Heart left ventricle (tissue), 16 donors: Measurements from ENCODE around the gene CTAGE9. TPM values are rescaled to one million over a fixed set of nuclear protein-coding genes. Genes with fewer than 3 reads are reported as not detected.

Experiments
- ATAC-seq, 4 donors: fragments of 200-7000 bp; cut with Tn5 transposase; one replicate each; pipeline ENCODE4 v1.9.1; 2020 to 2022; ENCODE audit warnings: moderate library complexity in 4 of 4, mild to moderate bottlenecking in 3 of 4, moderate number of reproducible peaks in 1 of 4
- DNase-seq, 5 donors: peaks; one replicate each; pipeline ENCODE4 v3.0.0-alpha.2; 2020
- H3K27ac ChIP-seq, 12 donors: fragments of 200-600 bp; sonication (generic) in 4 of 12; one replicate each; pipeline versions ENCODE4 v1.5.0 to v1.8.0; 2016 to 2022; ENCODE audit warnings: mild to moderate bottlenecking in 2 of 12
- H3K27me3 ChIP-seq, 9 donors: fragments of 200-600 bp; sonication (generic) in 2 of 9; one replicate each; pipeline versions ENCODE4 v1.5.1 to v1.8.0; 2016 to 2022; ENCODE audit warnings: mild to moderate bottlenecking in 3 of 9
- H3K36me3 ChIP-seq, 9 donors: fragments of 200-600 bp; sonication (generic) in 2 of 9; one replicate each; pipeline versions ENCODE4 v1.5.0 to v1.8.0; 2018 to 2022; ENCODE audit warnings: mild to moderate bottlenecking in 2 of 9
- H3K4me1 ChIP-seq, 12 donors: fragments of 200-600 bp; sonication (generic) in 4 of 12; one replicate each; pipeline versions ENCODE4 v1.5.0 to v1.8.0; 2016 to 2022; ENCODE audit warnings: mild to moderate bottlenecking in 3 of 12
- H3K4me3 ChIP-seq, 12 donors: fragments of 200-600 bp; sonication (generic) in 4 of 12; one replicate each; pipeline versions ENCODE4 v1.5.0 to v1.8.0; 2017 to 2022; ENCODE audit warnings: mild to moderate bottlenecking in 9 of 12, moderate library complexity in 4 of 12
- H3K9me3 ChIP-seq, 12 donors: fragments of 200-600 bp; sonication (generic) in 4 of 12; one replicate each; pipeline versions ENCODE4 v1.5.0 to v1.8.0; 2016 to 2022; ENCODE audit warnings: mild to moderate bottlenecking in 1 of 12
- POLR2A ChIP-seq, 2 donors: fragments of 450-650 bp; IDR thresholded peaks; one replicate each; pipeline ENCODE4 v1.6.1; 2017; ENCODE audit warnings: antibody characterized with exemption in 2 of 2, mild to moderate bottlenecking in 2 of 2, moderate library complexity in 2 of 2
- WGBS, 4 donors: extraction: QIAGEN DNeasy Blood & Tissue Kit in 2 of 4; methylation state at CpG; one replicate each; pipeline versions ENCODE4 v1.1.5 to v1.1.7; 2013 to 2018; 5-methylcytosine and 5-hydroxymethylcytosine counted together
- intact Hi-C, 10 donors: fragments of 100-400 bp; cut with DNase I; formaldehyde crosslinking; loops; one replicate each; pipeline versions ENCODE4 v1.11.1 to v1.14.2; 2022
- polyA plus RNA-seq, 2 donors: library from polyadenylated mRNA; stranded (reverse); fragments of 200-250 nt; gene quantifications; one replicate each; pipeline ENCODE4 v1.2.3, GENCODE V29; 2013
- total RNA-seq, 9 donors: library from RNA; depleted of rRNA in 2 of 9; stranded (reverse); fragments of >200 nt in 2 of 9; fragmentation: NEBNext Ultra II Directional in 3 of 9; extraction: Animal tissue kit (Norgen Biotek cat#: 25700) in 3 of 9; gene quantifications; one replicate each; pipeline versions ENCODE4 v1.1.0 to v1.2.4, GENCODE V29; 2016 to 2023
- TF ChIP-seq, protein P1 (sequence below), 12 donors: fragments of 200-600 bp; sonication (generic) in 4 of 12; IDR thresholded peaks; one replicate each; pipeline versions ENCODE4 v1.5.0 to v1.8.0; 2018 to 2022; ENCODE audit warnings: antibody characterized with exemption in 12 of 12, mild to moderate bottlenecking in 5 of 12
- donor health status: ischemic (EF 13 %, LVEDD 7.1; RV severe dilation, severe dysfunction).
- donor health status: healthy with polysubstance abuse.
- donor health status: DM: no; HTN: yes; CAD: no.
- donor health status: DM: no; HTN: no; CAD: no.
- donor health status: ischemic (EF 25% LVEDD 6.9; RV normal size, moderate dysfunction).
- donor health status: ischemic (EF 25% LVEDD 5.7; RV mildly dilated, moderate dysfunction).
- donor health status: healthy.
- donor health status: DM: yes; HTN: yes; CAD: no.
- donor health status: ischemic (EF 35%, LVEDD 5.7; RV mildly dilated, moderate dysfunction).
- donor health status: nonischemic (EF 11% LVEDD 7.7; RV severe dilation, severe dysfunction).
- donor health status: DM: yes; HTN: yes; CAD: no.
- donor health status: PGD.
- donor health status: ischemic (EF 29% LVEDD 5.4; RV normal size, mild dysfunction).
- donor health status: nonischemic (EF 23%, LVEDD 6.1; RV moderate dilation, normal function).

Gene CTAGE9
- total and polyA plus RNA-seq, 11 donors = not detected

DNA sequence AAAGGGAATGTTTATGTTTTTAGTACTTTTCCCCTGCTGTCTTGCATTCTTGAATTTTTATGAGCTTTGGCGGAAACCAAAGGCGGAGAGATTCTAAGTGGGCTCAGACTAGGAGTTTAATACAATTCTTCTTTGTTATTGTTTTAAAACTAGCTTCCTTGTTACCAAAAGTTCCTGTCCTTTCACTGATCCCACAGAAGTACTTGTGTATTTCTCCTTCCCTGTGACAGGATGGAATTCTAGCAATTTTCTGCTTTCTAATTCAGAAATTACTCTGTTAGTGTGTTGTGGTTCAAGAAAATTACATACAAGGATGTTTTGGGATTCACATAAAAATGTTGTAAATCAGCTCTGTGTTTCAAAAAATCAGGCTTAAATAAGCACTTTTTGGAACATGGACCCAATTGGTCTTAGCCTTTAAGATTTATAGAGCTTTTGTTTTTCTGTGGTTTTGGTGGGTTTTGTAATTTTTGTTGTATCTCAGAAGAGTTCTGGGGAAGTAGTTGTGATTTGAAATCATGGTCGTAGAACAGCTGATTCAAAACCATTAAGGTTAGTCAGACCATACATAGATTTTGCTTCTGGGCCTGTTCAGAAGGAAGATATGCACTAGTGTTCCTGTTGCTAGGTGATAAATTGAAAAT is 17.6 kb upstream of the CTAGE9 start:
- H3K4me1 ChIP-seq = no peaks in the 10 kb centered on the region
- no peaks in the 10 kb centered on the region for H3K27me3 ChIP-seq
- H3K27ac ChIP-seq = no peak overlapping the region
- no peaks in the 10 kb centered on the region for H3K36me3 ChIP-seq
- TF ChIP-seq POLR2A (IDR thresholded peaks at IDR 0.05) = no peak
- TF ChIP-seq, protein P1, sequence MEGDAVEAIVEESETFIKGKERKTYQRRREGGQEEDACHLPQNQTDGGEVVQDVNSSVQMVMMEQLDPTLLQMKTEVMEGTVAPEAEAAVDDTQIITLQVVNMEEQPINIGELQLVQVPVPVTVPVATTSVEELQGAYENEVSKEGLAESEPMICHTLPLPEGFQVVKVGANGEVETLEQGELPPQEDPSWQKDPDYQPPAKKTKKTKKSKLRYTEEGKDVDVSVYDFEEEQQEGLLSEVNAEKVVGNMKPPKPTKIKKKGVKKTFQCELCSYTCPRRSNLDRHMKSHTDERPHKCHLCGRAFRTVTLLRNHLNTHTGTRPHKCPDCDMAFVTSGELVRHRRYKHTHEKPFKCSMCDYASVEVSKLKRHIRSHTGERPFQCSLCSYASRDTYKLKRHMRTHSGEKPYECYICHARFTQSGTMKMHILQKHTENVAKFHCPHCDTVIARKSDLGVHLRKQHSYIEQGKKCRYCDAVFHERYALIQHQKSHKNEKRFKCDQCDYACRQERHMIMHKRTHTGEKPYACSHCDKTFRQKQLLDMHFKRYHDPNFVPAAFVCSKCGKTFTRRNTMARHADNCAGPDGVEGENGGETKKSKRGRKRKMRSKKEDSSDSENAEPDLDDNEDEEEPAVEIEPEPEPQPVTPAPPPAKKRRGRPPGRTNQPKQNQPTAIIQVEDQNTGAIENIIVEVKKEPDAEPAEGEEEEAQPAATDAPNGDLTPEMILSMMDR (IDR thresholded peaks at IDR 0.05) = no peak
- ATAC-seq (no peak), DNase-seq (no peak)
- 81 to 83% (median 82%) methylated on average over 3 of the region's 3 CpGs for WGBS, 4 donors
- H3K9me3 ChIP-seq = peaks cover 0 to 11% (median 1%) of the 10 kb centered on the region in 12 donors
- no peak overlapping the region for H3K4me3 ChIP-seq
- intact Hi-C loops = no loop called here

DNA sequence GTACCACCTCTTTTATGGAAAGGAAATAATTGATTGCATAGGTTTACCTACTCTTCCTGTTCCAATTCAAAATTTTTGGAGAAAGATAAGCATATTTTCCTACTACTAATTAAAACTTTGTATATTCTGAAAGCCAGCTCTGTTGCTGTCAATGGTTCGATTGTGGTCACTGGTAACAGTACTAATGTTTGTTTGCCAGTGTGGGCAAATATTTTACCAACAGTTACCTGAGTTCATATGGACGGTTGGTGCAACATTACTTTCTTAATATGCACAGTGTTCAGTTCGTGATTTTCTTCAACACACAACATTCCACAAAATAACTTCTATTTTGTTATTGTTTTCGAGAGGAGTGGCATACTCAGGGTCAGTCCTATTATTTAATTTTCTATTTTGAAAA is 17.1 kb upstream of the CTAGE9 start:
- TF ChIP-seq POLR2A (IDR thresholded peaks at IDR 0.05) = no peak
- TF ChIP-seq, protein P1 (IDR thresholded peaks at IDR 0.05) = no peak
- DNase-seq (no peak), ATAC-seq (no peak)
- Histone ChIP-seq H3K4me3 (no peak overlapping the region), H3K27me3 (no peaks in the 10 kb centered on the region), H3K36me3 (no peaks in the 10 kb centered on the region), H3K4me1 (no peaks in the 10 kb centered on the region), H3K27ac (no peak overlapping the region), H3K9me3 (peaks cover 0 to 11% (median 1%) of the 10 kb centered on the region in 12 donors)
- 83 to 88% (median 85%) methylated on average over 4 of the region's 4 CpGs for WGBS, 4 donors
- intact Hi-C loops = no loop called here

DNA sequence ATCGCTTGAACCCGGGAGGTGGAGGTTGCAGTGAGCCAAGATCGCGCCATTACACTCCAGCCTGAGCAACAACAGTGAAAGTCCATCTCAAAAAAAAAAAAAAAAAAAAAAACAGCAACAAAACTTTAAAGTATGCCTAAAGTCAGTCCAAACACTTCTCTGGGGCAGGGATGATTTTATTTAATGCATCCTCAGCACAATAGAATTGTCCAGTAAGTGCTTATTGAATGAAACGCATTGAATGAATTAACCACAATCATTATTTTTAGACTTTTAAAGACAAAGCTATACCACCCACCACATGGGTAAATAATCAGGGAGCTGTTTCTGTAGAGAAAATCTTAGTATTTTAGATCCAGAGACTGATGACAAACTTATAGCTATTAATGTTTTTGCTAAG is 16.6 kb upstream of the CTAGE9 start:
- intact Hi-C loops = no loop called here
- 85 to 96% (median 93%) methylated on average over 5 of the region's 5 CpGs for WGBS, 4 donors
- no peak for TF ChIP-seq POLR2A (IDR thresholded peaks at IDR 0.05)
- TF ChIP-seq, protein P1 (IDR thresholded peaks at IDR 0.05) = no peak
- Histone ChIP-seq H3K4me3 (no peak overlapping the region), H3K4me1 (no peaks in the 10 kb centered on the region), H3K27me3 (no peaks in the 10 kb centered on the region), H3K36me3 (no peaks in the 10 kb centered on the region), H3K9me3 (peaks cover 0 to 11% (median 1%) of the 10 kb centered on the region in 12 donors), H3K27ac (no peak overlapping the region)
- ATAC-seq (no peak), DNase-seq (no peak)

DNA sequence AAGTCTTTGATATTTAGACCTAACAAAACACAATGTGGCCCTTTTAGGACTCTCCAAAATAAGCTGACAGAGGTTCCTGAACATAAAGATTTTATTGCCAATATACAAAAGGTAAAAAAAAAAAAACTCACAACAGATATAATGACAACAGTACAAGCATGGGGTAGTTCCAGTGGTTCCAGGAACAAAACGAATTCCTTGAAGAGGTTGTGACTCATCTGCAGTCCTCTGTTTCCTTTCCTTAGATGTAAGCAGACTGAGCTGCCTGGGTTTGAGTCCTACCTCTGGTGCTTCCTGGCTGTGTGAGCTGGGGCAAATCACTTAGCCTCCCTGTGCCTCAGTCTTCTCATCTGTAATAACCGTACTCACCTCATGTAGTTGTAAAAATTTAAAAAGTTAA is 13.3 kb upstream of the CTAGE9 start:
- WGBS, 4 donors = 77 to 87% (median 81%) methylated on average over 2 of the region's 2 CpGs
- H3K27ac ChIP-seq = no peak overlapping the region
- ATAC-seq = no peak

More for the DNA sequence above, 13.3 kb upstream of the CTAGE9 start:
- peaks cover 0 to 11% (median 1%) of the 10 kb centered on the region in 12 donors for H3K9me3 ChIP-seq
- no peaks in the 10 kb centered on the region for H3K4me1 ChIP-seq
- H3K27me3 ChIP-seq = no peaks in the 10 kb centered on the region
- no peak for DNase-seq
- H3K4me3 ChIP-seq = no peak overlapping the region
- no peaks in the 10 kb centered on the region for H3K36me3 ChIP-seq
- TF ChIP-seq, protein P1 (IDR thresholded peaks at IDR 0.05) = no peak
- no peak for TF ChIP-seq POLR2A (IDR thresholded peaks at IDR 0.05)
- intact Hi-C loops = no loop called here
